ENCODE results near the gene MEP1B.
"Not testable (repeated sequence)": the region's sequence is repeated elsewhere in the genome, so short reads cannot be mapped to it uniquely, and the experiment has no call there.

MEP1B gene

DNA sequence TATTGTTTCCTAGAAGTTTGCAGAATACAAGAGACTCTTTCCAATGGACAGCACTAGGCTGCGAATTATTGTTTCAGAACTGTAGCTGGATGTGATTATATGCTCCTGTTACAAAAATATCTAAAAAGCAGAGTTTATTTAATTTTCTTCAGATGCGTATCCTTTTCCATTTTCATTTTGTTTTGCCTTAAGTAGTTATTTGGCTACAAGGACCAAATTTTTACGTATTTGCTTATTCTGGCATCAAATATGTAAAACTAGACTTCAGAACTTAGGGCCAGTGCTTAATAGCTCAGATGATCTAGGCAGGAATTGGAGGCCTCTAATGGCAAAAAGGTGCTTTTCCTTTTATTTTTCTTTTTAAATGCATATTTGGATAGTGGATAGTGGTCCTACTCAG, 18.7 kb downstream of the MEP1B start:
- DNase-seq (ENCODE audit: low read depth in 2 of 2): no peak
- no peak overlapping the region for H3K4me3 ChIP-seq (replicated peaks in 1 of 2; ENCODE audit: low read depth in 2 of 2, low read length in 2 of 2)
- TF ChIP-seq, protein P1, sequence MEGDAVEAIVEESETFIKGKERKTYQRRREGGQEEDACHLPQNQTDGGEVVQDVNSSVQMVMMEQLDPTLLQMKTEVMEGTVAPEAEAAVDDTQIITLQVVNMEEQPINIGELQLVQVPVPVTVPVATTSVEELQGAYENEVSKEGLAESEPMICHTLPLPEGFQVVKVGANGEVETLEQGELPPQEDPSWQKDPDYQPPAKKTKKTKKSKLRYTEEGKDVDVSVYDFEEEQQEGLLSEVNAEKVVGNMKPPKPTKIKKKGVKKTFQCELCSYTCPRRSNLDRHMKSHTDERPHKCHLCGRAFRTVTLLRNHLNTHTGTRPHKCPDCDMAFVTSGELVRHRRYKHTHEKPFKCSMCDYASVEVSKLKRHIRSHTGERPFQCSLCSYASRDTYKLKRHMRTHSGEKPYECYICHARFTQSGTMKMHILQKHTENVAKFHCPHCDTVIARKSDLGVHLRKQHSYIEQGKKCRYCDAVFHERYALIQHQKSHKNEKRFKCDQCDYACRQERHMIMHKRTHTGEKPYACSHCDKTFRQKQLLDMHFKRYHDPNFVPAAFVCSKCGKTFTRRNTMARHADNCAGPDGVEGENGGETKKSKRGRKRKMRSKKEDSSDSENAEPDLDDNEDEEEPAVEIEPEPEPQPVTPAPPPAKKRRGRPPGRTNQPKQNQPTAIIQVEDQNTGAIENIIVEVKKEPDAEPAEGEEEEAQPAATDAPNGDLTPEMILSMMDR (IDR thresholded peaks at IDR 0.05; ENCODE audit: low read depth, low read length): no peak

DNA sequence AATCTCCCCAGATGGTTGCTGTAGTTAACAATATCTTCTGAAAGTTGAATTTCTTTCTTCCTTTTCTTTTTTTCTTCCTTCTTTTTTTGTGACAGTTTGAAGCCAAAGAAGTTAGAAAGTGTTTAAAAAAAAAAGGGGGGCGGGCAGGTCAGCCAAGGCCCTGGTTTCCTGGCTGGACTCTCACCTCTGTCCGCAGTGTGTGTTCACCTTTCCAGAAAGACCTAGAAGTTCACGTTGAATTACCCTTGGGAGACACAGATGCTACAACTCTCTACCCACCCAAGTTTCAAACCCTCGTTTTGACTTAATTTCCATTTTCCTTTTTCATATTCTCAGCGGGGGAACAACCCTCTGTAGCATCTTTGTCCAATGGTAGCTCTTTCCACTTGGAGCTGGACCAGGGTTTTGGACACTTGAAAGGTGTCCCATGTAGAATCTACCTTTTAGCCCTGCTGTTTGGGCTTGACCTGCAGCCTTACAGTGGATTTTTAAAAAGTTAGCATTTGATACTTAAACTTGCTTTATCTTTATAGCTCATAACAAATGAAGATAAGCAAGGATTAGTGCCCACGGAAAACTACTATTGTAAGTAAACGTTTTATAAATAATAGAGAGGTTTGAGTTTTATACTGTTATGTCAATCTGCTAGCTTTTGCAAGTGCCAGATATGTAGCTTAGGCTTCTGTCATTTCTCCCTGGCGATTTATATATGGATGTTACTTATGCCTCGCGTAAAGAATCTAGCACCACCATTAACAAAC, 20.0 kb downstream of the MEP1B start:
- DNase-seq (ENCODE audit: low read depth in 2 of 2): no peak
- no peak overlapping the region for H3K4me3 ChIP-seq (replicated peaks in 1 of 2; ENCODE audit: low read depth in 2 of 2, low read length in 2 of 2)
- TF ChIP-seq, protein P1 (IDR thresholded peaks at IDR 0.05; ENCODE audit: low read depth, low read length): no peak

DNA sequence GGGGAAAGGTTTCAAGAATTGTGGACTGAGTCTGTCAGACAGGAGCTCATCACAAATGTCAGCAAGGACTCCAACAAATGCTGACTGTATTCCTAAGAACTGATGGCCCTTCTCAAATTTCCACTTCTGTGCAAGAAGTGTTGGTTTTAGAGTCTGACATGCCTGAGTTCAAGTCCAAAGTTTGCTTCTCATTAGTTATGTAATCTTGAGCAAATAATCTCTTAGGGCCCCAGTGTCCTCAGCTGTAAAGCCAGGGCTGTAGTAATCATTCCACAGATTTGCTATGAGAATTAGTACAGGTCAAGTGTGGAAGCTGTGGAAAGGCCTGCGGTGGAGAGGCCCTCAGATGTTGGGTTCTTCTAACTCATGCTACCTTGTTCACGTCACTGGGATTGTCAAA, 23.9 kb downstream of the MEP1B start:
- no peak overlapping the region for H3K4me3 ChIP-seq (replicated peaks in 1 of 2; ENCODE audit: low read depth in 2 of 2, low read length in 2 of 2)
- TF ChIP-seq, protein P1 (IDR thresholded peaks at IDR 0.05; ENCODE audit: low read depth, low read length): no peak
- DNase-seq (ENCODE audit: low read depth in 2 of 2): no peak

DNA sequence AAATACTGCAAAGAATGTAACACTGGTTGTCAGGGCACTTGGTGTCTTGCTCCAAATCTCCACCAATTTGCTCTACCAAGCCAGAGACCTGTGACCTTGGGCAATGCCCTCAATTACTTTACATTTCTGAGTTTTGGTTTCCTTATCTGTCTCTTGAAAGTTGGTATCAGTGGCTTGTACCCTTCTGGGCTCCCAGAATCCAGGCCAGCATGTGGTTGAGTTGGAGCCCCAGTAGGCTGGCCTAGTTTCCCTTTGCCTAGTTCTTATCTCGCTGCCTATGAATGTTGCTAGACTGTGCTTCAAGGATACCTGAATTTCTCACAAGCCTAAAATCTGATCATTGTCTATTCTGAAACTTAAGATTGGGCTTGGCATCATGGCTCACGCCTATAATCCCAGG, 26.6 kb downstream of the MEP1B start:
- H3K4me3 ChIP-seq (replicated peaks in 1 of 2; ENCODE audit: low read depth in 2 of 2, low read length in 2 of 2): no peak overlapping the region
- TF ChIP-seq, protein P1 (IDR thresholded peaks at IDR 0.05; ENCODE audit: low read depth, low read length): no peak
- no peak for DNase-seq (ENCODE audit: low read depth in 2 of 2)

DNA sequence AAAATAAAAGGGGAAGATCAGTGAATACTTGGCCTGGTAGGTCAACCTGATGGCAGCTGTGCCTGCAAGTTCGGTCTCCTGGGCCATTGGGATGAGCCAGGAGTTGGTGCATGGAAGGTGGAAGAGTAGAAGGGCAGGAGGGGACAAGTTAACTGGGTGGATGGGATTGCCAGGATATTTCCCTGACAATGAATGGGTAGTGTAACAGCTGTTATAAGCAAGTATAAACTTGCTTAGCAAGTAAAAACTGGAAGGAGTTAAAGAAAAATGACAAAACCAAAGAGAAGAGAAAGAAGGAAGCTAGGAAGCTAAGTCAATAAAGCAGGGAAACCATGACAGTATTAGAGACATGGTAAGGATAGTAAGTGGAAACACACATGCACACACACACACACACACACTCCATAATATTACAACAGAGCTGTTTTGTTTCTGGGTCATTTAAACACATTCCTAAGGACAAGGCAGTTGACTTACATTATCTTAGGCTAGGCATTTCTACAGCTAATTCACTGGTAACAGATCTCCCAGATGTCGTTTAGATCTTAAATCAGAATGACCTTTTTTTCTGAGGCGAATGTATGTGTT, 29.7 kb downstream of the MEP1B start:
- H3K4me3 ChIP-seq (replicated peaks in 1 of 2; ENCODE audit: low read depth in 2 of 2, low read length in 2 of 2): no peak overlapping the region
- no peak for DNase-seq (ENCODE audit: low read depth in 2 of 2)
- TF ChIP-seq, protein P1 (IDR thresholded peaks at IDR 0.05; ENCODE audit: low read depth, low read length): no peak

DNA sequence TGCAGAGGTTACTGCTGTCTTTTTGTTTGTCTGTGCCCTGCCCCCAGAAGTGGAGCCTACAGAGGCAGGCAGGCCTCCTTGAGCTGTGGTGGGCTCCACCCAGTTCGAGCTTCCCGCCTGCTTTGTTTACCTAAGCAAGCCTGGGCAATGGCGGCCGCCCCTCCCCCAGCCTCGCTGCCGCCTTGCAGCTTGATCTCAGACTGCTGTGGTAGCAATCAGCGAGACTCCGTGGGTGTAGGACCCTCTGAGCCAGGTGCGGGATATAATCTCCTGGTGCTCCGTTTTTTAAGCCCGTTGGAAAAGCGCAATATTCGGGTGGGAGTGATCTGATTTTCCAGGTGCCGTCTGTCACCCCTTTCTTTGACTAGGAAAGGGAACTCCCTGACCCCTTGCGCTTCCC, 43.5 kb downstream of the MEP1B start:
- H3K4me3 ChIP-seq (replicated peaks in 1 of 2; ENCODE audit: low read depth in 2 of 2, low read length in 2 of 2); DNase-seq (ENCODE audit: low read depth in 2 of 2): not testable (repeated sequence)

DNA sequence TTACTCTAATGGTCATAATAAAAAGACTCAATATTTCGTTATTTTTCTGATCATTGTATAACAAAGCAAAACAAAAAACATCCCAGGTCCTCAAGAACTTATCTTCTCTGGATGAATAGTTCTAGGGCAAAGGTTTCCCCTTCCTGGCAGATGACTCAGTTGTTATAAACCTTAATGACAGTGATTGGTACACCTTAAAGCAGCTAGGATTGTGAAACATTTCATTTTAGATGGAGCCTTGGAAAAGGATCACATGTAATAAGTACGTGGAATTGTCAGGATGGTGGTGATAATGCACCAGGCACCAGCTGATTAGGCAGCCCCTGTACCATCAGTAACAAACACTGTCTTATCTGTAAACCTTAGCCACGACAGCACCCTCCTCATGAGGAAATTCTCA, 47.2 kb downstream of the MEP1B start:
- no peak overlapping the region for H3K4me3 ChIP-seq (replicated peaks in 1 of 2; ENCODE audit: low read depth in 2 of 2, low read length in 2 of 2)
- DNase-seq (ENCODE audit: low read depth in 2 of 2): no peak
- TF ChIP-seq, protein P1 (IDR thresholded peaks at IDR 0.05; ENCODE audit: low read depth, low read length): no peak

All from cardiac fibroblast (primary cell).